Amniotic epithelial cell (primary cell): Measurements from ENCODE around the gene IFT122.

Experiments used
- DNase-seq: peaks from one replicate; pipeline ENCODE4 v3.0.0-alpha.2; 2010; ENCODE audit warnings: low read depth

IFT122 gene

DNA sequence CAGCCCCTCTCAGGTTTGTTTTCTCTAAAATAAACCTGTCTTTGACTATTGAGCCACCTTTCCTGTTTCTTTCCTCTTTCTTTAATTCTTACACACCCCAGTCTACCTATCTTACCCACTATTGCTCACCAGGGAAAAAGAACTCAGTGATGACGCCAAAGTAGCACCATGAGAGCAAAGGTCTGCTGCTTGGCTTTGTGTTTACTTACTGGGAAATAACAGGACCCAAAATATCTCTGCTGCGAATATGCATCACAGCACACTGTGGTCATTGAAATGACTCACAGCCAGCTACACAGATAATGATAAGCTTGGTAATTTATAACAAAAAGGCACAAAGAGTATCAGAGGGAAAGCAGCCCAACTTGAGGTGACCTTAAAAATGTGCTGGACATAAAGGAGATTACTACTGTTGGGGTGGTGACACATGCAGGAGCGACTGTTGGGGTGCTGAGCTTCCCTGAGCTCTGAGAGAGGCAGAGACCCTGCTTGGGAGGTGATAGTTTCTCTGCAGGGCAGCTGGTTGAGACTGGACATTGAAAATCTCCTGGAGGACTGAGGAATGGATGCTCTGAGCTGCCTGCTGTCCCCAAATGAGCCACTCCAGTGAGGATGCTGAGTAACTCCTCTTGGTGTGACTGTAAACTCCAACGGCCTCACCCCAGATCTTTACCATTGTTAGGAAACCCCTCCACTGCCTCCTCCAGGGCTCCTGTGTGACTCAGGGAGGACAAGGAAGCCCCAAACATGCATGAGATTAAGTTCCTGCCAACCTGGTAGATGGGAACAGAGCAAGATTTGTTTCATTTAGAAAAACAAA is 26.1 kb upstream of the IFT122 start:
- peak; percentile 98 for DNase-seq

- DNase-seq: no peak
Measured at GRCh38 chr3:129415378-129415777, 24.6 kb upstream of the IFT122 start.

DNA sequence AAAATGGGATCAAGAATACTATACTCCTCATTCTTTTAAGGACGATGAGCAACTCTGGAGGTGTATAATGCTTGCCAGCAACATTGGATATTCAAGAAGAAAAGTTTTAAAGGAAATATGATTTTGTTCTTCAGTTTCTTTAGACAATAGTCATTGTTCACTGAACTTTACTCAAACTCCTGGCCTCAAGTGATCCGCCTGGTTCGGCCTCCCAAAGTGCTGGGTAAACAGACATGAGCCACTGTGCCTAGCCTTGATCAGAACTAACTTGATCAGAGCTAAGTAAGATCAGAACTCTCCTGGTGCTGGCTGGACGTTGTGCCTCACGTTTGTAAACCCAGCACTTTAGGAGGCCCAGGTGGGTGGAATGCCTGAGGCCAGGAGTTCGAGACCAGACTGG is 24.2 kb upstream of the IFT122 start:
- no peak for DNase-seq

GRCh38 chr3:129416415-129416814 is 23.6 kb upstream of the IFT122 start:
- DNase-seq: no peak

- DNase-seq: peak; percentile 82
Measured at GRCh38 chr3:129417326-129417725, 22.7 kb upstream of the IFT122 start.

- DNase-seq: no peak
Measured at GRCh38 chr3:129418041-129418973, 21.7 kb upstream of the IFT122 start.

DNA sequence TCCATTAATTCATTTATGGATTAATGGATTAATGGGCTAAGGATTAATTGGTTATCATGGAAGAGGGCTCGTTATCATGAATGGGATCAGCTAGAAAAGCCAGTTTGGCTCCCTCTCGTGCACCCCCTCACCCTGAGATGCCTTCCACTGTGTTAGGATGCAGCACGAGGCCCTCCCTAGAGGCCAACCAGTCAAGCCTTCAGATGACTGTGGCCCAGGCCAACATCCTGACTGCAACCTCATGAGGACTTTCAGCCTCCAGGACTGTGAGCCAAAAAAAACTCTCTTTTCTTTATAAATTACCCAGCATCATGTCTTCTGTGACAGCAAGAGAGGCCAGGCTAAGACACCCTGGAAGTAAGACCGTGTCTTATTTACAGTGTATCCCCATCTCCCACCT is 20.5 kb upstream of the IFT122 start:
- no peak for DNase-seq

DNA sequence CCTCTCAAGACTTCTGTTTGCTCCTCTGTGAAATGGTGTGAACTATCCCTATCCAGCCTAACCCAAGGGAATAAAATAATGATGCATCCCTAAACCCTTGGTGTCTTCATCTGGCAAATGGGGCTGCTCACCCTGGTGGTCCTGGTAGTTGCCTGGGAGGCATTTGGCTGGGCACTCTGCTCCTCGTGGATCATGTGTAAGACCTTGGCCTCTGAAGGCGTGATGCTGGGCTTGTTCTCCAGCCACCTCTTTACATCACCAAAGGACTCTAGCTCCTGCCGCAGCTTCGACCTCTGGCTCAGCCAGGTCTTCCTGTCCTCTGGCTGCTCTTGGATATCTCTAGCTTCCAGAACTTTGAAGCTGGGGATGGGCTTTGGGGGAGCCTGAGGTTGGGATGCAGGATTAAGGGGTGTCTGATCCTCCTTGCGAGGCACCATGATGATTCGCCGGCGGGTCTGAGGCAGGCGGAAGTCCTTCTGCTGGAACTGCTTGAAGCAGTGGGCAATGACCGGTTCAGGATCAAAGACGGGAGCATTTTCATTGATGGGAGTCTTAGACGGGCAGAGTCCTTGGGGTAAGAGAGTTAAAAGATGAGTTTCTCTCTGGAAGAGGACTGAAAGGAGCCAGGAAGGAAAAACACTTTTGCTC is 18.7 kb upstream of the IFT122 start:
- DNase-seq: no peak

- no peak for DNase-seq
Measured at GRCh38 chr3:129421988-129422745, 17.9 kb upstream of the IFT122 start.

DNA sequence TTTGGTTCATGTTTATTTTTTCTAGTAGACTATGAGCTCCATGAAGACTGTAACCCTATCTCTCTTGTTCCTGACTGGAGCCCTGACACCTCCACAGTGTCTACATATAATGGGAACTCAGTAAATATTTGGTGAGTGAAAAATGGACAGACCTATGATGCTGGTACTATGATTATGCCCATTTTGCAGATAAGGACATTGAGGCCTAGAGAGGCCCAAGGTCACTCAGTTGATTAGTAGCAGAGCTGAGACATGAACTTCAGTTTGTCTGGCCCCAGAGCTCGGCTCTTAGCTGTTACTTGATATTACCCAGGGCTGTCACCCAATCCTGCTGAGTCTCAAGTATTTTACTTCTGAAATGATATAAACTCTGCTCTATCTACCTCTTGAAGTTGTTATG is 17.1 kb upstream of the IFT122 start:
- no peak for DNase-seq

DNA sequence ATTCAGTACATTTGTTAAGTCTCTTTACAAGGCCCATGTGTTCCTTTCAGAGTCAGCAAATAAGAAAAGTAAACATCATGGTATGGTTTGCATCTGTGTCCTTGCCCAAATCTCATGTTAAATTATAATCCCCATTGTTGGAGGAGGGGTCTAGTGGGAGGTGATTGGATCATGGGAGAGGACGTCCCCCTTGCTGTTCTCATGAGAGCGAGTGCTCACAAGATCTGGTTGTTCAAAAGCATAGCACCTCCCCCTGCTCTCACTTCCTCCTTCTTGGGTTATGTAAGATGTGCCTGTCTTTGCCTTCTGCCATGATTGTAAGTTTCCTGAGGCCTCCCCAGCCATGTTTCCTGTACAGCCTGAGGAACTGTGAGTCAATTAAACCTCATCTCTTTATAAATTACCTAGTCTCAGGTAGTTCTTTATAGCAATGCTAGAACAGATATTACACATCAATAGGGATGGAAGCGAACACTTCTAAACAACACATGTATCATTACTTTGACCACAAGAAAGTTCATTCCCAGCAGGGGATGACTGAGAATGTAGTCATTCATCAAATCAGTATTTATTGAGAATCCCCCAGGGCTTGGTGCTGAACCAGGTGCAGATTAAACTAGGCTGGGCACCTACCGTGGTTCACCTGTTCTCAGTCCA is 15.7 kb upstream of the IFT122 start:
- peak; percentile 50 for DNase-seq

DNA sequence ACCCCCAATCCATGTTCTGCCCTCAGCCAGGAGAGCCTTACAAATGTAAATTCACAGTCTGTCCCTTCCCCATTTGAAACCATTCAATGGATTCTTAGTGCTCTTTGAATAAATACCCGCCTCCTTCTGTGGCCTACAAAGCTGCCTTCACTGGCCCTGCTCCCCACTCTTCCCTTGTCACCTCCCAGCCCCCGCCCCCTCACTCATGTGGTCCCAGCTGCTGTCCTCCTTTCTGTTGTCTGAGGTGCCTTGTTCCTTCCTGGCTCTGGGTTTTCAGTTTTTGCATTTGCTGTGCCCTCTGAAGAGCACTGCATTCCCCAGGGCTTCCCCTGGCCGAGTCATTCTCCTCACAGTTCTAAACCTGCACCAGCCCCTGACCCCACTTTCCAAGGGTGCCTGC is 14.8 kb upstream of the IFT122 start:
- no peak for DNase-seq

- no peak for DNase-seq
Measured at GRCh38 chr3:129425619-129426018, 14.4 kb upstream of the IFT122 start.

DNA sequence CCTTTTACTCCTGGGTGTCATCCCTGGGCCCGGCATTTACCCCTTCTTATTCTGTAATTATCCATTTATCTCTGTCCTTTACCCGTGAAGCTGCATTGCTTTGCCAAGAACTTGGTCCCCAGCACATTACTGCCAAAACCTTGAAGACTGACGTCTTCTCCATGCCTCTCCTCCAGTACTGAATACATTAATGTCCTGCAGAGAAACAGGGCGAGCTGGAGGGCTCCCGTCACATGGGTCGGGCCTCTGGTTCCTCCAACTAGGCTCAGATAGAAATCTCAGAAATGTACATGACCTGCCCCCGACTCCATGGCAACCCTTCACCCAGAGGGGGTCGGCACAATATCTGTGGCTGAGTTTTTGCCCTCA is 12.0 kb upstream of the IFT122 start:
- no peak for DNase-seq

DNA sequence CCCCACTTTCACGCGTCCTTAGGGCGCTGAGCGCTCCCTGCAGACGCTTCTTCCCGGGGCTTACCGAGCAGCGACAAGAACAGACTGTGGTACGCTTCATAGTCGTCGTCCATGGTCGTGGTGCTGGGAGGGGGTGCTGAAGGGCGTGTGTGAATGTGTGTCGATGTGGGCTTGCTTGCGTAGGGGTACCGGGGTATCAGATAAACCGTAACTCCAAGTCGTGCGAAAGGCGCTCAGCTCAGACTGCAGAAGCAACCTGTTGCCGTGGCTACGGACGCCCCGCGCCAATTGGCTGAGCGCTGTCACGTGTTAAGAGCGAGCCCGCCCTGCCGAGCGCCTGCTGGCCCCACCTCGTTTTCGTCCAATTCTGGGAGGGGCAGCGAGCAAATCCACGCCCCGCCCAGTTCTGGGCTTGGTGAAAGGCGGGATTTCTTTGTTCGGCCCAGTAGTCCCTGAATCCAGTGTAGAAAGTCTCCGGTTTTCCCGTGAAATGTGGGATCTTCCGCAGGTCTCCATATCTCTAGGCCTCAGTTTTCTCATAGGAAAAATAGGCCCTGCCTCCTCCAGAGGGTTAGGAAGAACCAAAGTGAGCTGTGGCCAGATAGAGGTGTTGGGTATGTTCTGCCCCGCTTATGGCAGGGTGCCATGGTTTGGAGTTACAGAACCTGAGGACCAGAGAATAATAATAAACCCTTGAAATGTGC is 11.5 kb upstream of the IFT122 start, which contains the start of gene EFCAB12:
Gene EFCAB12 (minus strand): TSS at position 261 of the 704 bp plus-strand sequence. CDS start 148 bp downstream, at position 113.
- DNase-seq: peak; percentile 85

DNA sequence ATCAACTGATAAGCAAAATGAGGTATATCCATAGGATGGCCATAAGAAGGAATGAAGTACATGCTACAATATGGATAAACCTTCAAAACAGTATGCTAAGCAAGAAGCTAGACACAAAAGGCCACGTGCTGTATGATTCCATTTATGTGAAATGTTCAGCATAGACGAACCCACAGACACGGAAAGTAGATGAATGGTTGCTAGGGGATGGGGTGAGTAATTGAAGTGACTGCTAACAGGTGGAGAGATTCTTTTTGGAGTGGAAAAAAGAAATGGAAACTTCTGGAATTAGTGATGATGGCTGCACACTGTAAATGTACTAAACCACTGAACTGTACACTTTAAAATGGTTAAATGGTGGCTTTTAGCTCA is 11.0 kb upstream of the IFT122 start:
- peak; percentile 57 for DNase-seq

GRCh38 chr3:129429602-129430001 is 10.4 kb upstream of the IFT122 start:
- DNase-seq: no peak

GRCh38 chr3:129432036-129432435 is 8.0 kb upstream of the IFT122 start:
- no peak for DNase-seq

DNA sequence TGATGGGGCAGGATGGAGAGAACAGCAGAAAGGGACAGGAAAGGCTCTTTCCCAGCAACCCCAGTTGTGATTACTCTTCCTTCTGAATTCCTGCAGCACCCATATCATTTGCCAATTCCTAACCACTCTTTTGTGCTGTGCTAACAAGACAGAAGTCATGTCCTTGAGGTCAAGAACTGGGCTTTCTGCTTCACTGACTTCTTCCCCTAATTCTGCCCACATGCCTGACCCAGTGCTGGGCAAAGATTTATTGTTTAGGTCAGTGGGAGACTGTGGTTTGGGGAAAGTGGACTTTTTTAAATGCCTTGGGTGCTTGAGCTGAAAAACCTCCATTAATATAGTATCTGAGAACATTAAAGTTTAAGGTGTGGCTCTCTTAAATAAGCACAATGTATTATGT is 7.4 kb upstream of the IFT122 start:
- no peak for DNase-seq

GRCh38 chr3:129433565-129433964 is 6.5 kb upstream of the IFT122 start:
- DNase-seq: no peak

GRCh38 chr3:129434140-129434539 is 5.9 kb upstream of the IFT122 start:
- no peak for DNase-seq
